ENCODE results near the gene NASP. TPM values are rescaled to one million over a fixed set of nuclear protein-coding genes. Genes with fewer than 3 reads are reported as not detected.
A peak's percentile ranks its signal among the peaks of the same experiment; 100 is the strongest.

Gene NASP, protein sequence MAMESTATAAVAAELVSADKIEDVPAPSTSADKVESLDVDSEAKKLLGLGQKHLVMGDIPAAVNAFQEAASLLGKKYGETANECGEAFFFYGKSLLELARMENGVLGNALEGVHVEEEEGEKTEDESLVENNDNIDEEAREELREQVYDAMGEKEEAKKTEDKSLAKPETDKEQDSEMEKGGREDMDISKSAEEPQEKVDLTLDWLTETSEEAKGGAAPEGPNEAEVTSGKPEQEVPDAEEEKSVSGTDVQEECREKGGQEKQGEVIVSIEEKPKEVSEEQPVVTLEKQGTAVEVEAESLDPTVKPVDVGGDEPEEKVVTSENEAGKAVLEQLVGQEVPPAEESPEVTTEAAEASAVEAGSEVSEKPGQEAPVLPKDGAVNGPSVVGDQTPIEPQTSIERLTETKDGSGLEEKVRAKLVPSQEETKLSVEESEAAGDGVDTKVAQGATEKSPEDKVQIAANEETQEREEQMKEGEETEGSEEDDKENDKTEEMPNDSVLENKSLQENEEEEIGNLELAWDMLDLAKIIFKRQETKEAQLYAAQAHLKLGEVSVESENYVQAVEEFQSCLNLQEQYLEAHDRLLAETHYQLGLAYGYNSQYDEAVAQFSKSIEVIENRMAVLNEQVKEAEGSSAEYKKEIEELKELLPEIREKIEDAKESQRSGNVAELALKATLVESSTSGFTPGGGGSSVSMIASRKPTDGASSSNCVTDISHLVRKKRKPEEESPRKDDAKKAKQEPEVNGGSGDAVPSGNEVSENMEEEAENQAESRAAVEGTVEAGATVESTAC
- total RNA-seq (ENCODE audit: low replicate concordance): 104 and 269 TPM in 2 replicates
- long read RNA-seq, transcript NASP-202 (14 exons, 1,538 nt): major isoform, 147 of 270 reads
- long read RNA-seq, transcript NASP-201 (15 exons, 3,207 nt): minor isoform, 43 of 270 reads
- long read RNA-seq, partial matches to known transcripts: 33 of 270 reads
- long read RNA-seq, other reads (novel, unspliced or antisense): 42 of 270 reads

DNA sequence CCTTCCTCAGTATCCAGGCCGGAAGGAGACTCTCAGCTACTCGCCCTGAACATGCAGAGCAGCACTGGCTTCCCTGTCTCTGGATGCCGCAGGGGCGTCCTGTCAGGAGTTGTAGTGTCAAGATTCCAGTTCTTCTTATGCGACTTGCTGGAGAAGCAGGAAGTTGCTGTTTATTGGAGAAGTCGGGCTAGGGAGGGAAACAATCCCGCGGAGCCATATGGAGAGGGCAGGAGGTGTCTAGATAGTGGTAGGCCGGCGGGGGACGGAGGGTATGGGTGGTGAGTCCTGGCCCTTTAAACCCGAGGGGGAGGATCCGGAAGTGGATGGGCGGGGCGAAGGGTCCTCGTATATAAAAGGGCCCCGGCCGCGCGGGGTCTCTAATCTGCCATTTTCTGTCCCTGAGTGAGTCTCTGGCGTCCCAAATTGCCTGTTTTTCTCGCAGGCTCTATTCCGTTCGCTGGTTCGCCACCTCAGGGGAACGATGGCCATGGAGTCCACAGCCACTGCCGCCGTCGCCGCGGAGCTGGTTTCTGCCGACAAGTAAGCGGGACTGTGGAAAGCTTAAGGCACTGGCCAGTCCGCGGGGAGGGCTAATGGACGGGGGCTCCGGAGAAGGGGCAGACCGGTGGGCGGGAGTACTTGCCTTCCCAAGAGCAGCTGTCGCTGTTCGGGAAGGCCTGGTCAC, at the start of gene NASP:
Gene NASP (plus strand): TSS at position 376 of the 685 bp plus-strand sequence. CDS start 106 bp downstream, at position 482.
- H3K27ac Mint-ChIP-seq: peak within 1 kb of the TSS; percentile 100
- TF ChIP-seq, protein P1, sequence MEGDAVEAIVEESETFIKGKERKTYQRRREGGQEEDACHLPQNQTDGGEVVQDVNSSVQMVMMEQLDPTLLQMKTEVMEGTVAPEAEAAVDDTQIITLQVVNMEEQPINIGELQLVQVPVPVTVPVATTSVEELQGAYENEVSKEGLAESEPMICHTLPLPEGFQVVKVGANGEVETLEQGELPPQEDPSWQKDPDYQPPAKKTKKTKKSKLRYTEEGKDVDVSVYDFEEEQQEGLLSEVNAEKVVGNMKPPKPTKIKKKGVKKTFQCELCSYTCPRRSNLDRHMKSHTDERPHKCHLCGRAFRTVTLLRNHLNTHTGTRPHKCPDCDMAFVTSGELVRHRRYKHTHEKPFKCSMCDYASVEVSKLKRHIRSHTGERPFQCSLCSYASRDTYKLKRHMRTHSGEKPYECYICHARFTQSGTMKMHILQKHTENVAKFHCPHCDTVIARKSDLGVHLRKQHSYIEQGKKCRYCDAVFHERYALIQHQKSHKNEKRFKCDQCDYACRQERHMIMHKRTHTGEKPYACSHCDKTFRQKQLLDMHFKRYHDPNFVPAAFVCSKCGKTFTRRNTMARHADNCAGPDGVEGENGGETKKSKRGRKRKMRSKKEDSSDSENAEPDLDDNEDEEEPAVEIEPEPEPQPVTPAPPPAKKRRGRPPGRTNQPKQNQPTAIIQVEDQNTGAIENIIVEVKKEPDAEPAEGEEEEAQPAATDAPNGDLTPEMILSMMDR (conservative IDR thresholded peaks at IDR 0.05): no peak

DNA sequence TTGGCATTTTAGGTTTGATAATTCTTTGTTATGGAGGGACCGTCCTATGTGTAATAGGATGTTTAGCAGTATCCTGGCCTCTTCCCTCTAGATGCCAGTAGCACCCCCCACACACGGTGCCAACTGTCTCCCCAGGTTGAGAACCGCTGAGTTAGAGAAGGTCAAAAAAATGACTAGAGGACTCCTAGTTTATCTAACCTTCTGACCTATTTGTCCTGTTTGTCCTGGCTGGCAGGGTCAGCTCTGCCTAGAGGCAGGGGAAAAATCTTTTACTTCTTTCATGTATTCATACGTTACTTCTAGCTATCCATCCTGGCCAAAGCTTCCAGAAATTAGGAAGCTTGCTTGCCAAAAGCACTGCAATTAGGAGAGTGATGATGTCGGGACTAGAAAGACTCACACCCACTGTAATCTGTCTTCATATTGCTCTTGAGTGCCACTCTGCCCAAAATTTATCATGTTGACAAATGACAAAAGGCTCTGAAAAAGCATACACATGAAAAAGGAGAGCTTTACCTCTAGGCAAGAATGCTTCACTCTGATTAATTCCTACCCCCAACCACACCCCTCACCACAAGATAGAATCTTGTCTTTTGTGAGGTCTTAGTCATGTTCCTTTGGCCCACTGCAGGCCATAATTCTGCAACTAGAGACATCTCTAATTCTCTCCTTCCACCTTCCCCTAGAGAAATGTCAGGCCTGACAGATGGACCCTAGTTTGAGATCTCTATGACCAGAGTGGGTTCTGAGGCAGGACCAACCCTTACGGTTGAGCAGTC, 47.7 kb upstream of the NASP start:
- no peak overlapping the region for H3K4me3 Mint-ChIP-seq
- TF ChIP-seq, protein P1 (conservative IDR thresholded peaks at IDR 0.05): no peak
- H3K9me3 Mint-ChIP-seq: no peaks in the 10 kb centered on the region
- H3K4me1 Mint-ChIP-seq (ENCODE audit: unreplicated experiment): peaks cover 13% of the 10 kb centered on the region
- peak overlapping the region; percentile 19 for H3K27ac Mint-ChIP-seq
- H3K36me3 Mint-ChIP-seq: no peaks in the 10 kb centered on the region
- H3K27me3 Mint-ChIP-seq: peaks cover 38% of the 10 kb centered on the region
- no peak for DNase-seq (ENCODE audit: extremely low spot score, unreplicated experiment)

More for the DNA sequence above, at the start of gene NASP:
- H3K36me3 Mint-ChIP-seq: peaks cover under 1% of the 10 kb centered on the region
- peak; percentile 92 for DNase-seq (ENCODE audit: extremely low spot score, unreplicated experiment)
- peaks cover 7% of the 10 kb centered on the region for H3K4me1 Mint-ChIP-seq (ENCODE audit: unreplicated experiment)
- peak within 1 kb of the TSS; percentile 98 for H3K4me3 Mint-ChIP-seq
- no peaks in the 10 kb centered on the region for H3K27me3 Mint-ChIP-seq
- H3K9me3 Mint-ChIP-seq: no peaks in the 10 kb centered on the region

DNA sequence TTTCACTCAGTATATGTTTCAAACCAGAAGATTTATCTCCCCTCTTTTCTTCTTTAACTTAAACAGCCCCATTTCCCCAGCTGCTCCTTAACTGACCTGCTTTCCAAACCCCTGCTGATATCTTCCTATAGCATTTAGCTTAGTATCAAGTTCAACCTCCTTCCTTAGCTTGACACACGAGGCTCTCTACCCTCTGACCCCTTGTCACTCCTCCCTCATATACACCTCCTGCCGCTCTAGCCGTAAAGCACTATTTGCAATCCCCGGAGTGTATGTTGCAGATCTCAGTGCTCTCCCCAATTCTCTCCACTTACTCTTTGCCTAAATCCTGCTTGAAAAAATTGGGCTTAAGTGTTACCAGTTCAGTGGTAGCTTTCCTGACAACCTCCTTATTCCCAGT, 47.0 kb upstream of the NASP start:
- peaks cover 40% of the 10 kb centered on the region for H3K27me3 Mint-ChIP-seq
- H3K27ac Mint-ChIP-seq: peak overlapping the region; percentile 4
- DNase-seq (ENCODE audit: extremely low spot score, unreplicated experiment): no peak
- no peaks in the 10 kb centered on the region for H3K9me3 Mint-ChIP-seq
- no peaks in the 10 kb centered on the region for H3K36me3 Mint-ChIP-seq
- H3K4me3 Mint-ChIP-seq: no peak overlapping the region
- H3K4me1 Mint-ChIP-seq (ENCODE audit: unreplicated experiment): peaks cover 13% of the 10 kb centered on the region
- TF ChIP-seq, protein P1 (conservative IDR thresholded peaks at IDR 0.05): no peak

DNA sequence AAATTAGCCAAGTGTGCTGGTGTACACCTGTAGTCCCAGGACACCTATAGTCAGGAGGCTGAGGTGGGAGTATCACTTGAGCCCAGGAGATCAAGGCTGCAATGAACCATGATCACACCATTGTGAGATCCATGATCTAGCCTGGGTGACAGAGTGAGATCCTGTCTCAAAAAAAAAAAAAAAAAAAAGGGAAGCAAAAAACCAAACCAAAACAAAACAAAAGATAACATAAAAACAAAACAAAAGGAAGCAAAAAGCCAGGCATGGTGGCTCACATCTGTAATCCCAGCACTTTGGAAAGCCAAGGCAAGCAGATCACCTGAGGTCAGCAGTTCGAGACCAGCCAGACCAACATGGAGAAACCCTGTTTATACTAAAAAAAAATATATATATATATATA, 42.6 kb upstream of the NASP start:
- Mint-ChIP-seq H3K27me3 (peaks cover 57% of the 10 kb centered on the region), H3K9me3 (no peaks in the 10 kb centered on the region), H3K27ac (no peak overlapping the region), H3K4me1 (ENCODE audit: unreplicated experiment) (peaks cover 12% of the 10 kb centered on the region), H3K36me3 (no peaks in the 10 kb centered on the region), H3K4me3 (no peak overlapping the region)
- no peak for DNase-seq (ENCODE audit: extremely low spot score, unreplicated experiment)
- TF ChIP-seq, protein P1 (conservative IDR thresholded peaks at IDR 0.05): no peak

Measured in type B pancreatic cell (in vitro differentiated cells).